SK-MEL-5 (cell line): ENCODE data around the gene SEMG2. TPM values are rescaled to one million over a fixed set of nuclear protein-coding genes. Genes with fewer than 3 reads are reported as not detected.

ENCODE experiments used
- DNase-seq: peaks from one replicate; pipeline ENCODE4 v3.0.0-alpha.2; 2016; ENCODE audit warnings: low read depth, low spot score
- in situ Hi-C: cut with HindIII; loops from 2 replicates; pipeline ENCODE4 v1.10.0; 2016; ENCODE audit warnings: low sequenced_read_pairs, high pct_unique_total_duplicates, low pct_unique_long_range_greater_than_20kb
- total RNA-seq: library from RNA; depleted of rRNA; stranded (reverse); fragments of >200 nt; shearing (Covaris generic); gene quantifications from 2 replicates; pipeline ENCODE4 v1.2.3, GENCODE V29; 2014; rRNA removed

Gene SEMG2
- total RNA-seq, 1 experiment from 2014 or later: not detected

GRCh38 chr20:45266977-45267376, 45.8 kb downstream of the SEMG2 start:
- no peak for DNase-seq
- in situ Hi-C loops: no loop called here

- in situ Hi-C loops: no loop called here
- no peak for DNase-seq
These were observed 47.4 kb downstream of the SEMG2 start for GRCh38 chr20:45268531-45268930.

- in situ Hi-C loops: no loop called here
- no peak for DNase-seq
These were observed 47.9 kb downstream of the SEMG2 start for GRCh38 chr20:45269056-45269455.

GRCh38 chr20:45269754-45270270, 48.6 kb downstream of the SEMG2 start:
- in situ Hi-C loops: no loop called here
- no peak for DNase-seq

Other genes with a start within 250 kb of the SEMG2 start
- 1.1 and 1.7 TPM in 2 replicates for gene KCNS1, start 120.2 kb upstream of the SEMG2 start, total RNA-seq
- gene WFDC5, start 106.2 kb upstream of the SEMG2 start, total RNA-seq: not detected in 2 replicates
- not detected in 2 replicates for gene WFDC12, start 96.9 kb upstream of the SEMG2 start, total RNA-seq
- gene PI3, start 46.5 kb upstream of the SEMG2 start, total RNA-seq: 0.40 and 0.56 TPM in 2 replicates
- gene SEMG1, start 14.3 kb upstream of the SEMG2 start, total RNA-seq: not detected in 2 replicates
- not detected in 2 replicates for gene SLPI, start 33.2 kb downstream of the SEMG2 start, total RNA-seq
- not detected in 2 replicates for gene RBPJL, start 85.5 kb downstream of the SEMG2 start, total RNA-seq
- gene MATN4, start 86.9 kb downstream of the SEMG2 start, total RNA-seq: 0.42 and 0.59 TPM in 2 replicates
- gene SDC4, start 127.1 kb downstream of the SEMG2 start, total RNA-seq: 16.1 and 17.5 TPM in 2 replicates
- 23.6 and 31.0 TPM in 2 replicates for gene SYS1, start 141.8 kb downstream of the SEMG2 start, total RNA-seq
- not detected in 2 replicates for gene TP53TG5, start 157.0 kb downstream of the SEMG2 start, total RNA-seq
- gene DBNDD2, start 186.9 kb downstream of the SEMG2 start, total RNA-seq: 0.77 and 1.5 TPM in 2 replicates
- 179 and 191 TPM in 2 replicates for gene PIGT, start 194.8 kb downstream of the SEMG2 start, total RNA-seq
- gene WFDC2, start 248.4 kb downstream of the SEMG2 start, total RNA-seq: not detected in 2 replicates